Keratinocyte (primary cell): ENCODE measurements around the gene TLE6. TPM values are rescaled to one million over a fixed set of nuclear protein-coding genes. Genes with fewer than 3 reads are reported as not detected.
"Not testable (repeated sequence)": the region's sequence is repeated elsewhere in the genome, so short reads cannot be mapped to it uniquely, and the experiment has no call there.

Experiments used
- DNase-seq: peaks from one replicate; pipeline ENCODE4 v3.0.0-alpha.2; 2011; ENCODE audit warnings: low read depth, missing footprints, low spot score
- FAIRE-seq: peaks from 2 replicates; lab custom pipeline; 2011; peaks lifted over from hg19 to GRCh38; lab: Jason Lieb, UNC
- H2AFZ ChIP-seq: 2 replicates; pipeline ENCODE4 v1.6.0; 2012; ENCODE audit warnings: low read length, control low read depth, inconsistent platforms; ENCODE audit not compliant: control insufficient read depth
- H3K27ac ChIP-seq: 2 replicates; pipeline ENCODE4 v1.5.1; 2011; ENCODE audit warnings: low read length; ENCODE audit not compliant: control insufficient read depth, insufficient read depth
- H3K27me3 ChIP-seq: 3 replicates; pipeline ENCODE4 v1.6.0; 2011; ENCODE audit warnings: low read length; ENCODE audit not compliant: control insufficient read depth, insufficient read depth; ENCODE audit errors: extremely low read depth
- H3K36me3 ChIP-seq, 2 experiments: 2 replicates in 1 of 2; 3 replicates in 1 of 2; pipeline ENCODE4 v1.5.1; 2011; ENCODE audit warnings: low read length in 2 of 2, mild to moderate bottlenecking in 1 of 2; ENCODE audit not compliant: control insufficient read depth in 2 of 2, insufficient read depth in 2 of 2; ENCODE audit errors: extremely low read depth in 1 of 2
- H3K4me1 ChIP-seq: 3 replicates; pipeline ENCODE4 v1.5.1; 2011; ENCODE audit warnings: low read length; ENCODE audit not compliant: control insufficient read depth, insufficient read depth; ENCODE audit errors: extremely low read depth
- H3K4me2 ChIP-seq: 3 replicates; pipeline ENCODE4 v1.6.0; 2011; ENCODE audit warnings: low read depth, low read length; ENCODE audit not compliant: control insufficient read depth, insufficient read depth; ENCODE audit errors: extremely low read depth
- H3K4me3 ChIP-seq, 3 experiments: fragments of 200-600 bp in 1 of 3; sonication (generic) in 1 of 3; 2 replicates in 2 of 3; 3 replicates in 1 of 3; pipeline ENCODE4 v1.5.1; 2011 to 2016; ENCODE audit warnings: low read length in 3 of 3, mild to moderate bottlenecking in 3 of 3, control low read depth in 2 of 3, inconsistent platforms in 1 of 3, low read depth in 1 of 3, mixed read lengths in 1 of 3, mixed run types in 1 of 3, moderate library complexity in 1 of 3; ENCODE audit not compliant: control insufficient read depth in 2 of 3, insufficient read depth in 2 of 3; ENCODE audit errors: extremely low read depth in 1 of 3
- H3K79me2 ChIP-seq: 2 replicates; pipeline ENCODE4 v1.6.0; 2012; ENCODE audit warnings: low read length; ENCODE audit not compliant: control insufficient read depth, insufficient read depth
- H3K9ac ChIP-seq: 3 replicates; pipeline ENCODE4 v1.6.0; 2011; ENCODE audit warnings: low read length; ENCODE audit not compliant: control insufficient read depth, insufficient read depth; ENCODE audit errors: extremely low read depth
- H3K9me1 ChIP-seq: 3 replicates; pipeline ENCODE4 v1.6.0; 2011; ENCODE audit warnings: low read length; ENCODE audit not compliant: control insufficient read depth, insufficient read depth; ENCODE audit errors: extremely low read depth
- H3K9me3 ChIP-seq: 2 replicates; pipeline ENCODE4 v1.5.1; 2012; ENCODE audit warnings: low read depth, low read length; ENCODE audit not compliant: control insufficient read depth
- H4K20me1 ChIP-seq: 3 replicates; pipeline ENCODE4 v1.6.0; 2011; ENCODE audit warnings: low read length; ENCODE audit not compliant: control insufficient read depth, insufficient read depth; ENCODE audit errors: extremely low read depth
- CTCF ChIP-seq, 3 experiments: IDR thresholded peaks in 1 of 3; conservative IDR thresholded peaks in 1 of 3; optimal IDR thresholded peaks in 1 of 3; 2 replicates in 2 of 3; 3 replicates in 1 of 3; pipeline versions ENCODE3 to v1.5.1; 2011; ENCODE audit warnings: low read length in 3 of 3, mild to moderate bottlenecking in 3 of 3, moderate library complexity in 2 of 3, control low read depth in 1 of 3, inconsistent platforms in 1 of 3; ENCODE audit not compliant: insufficient read depth in 2 of 3; ENCODE audit errors: extremely low read depth in 1 of 3
- EZH2 ChIP-seq: IDR thresholded peaks from one replicate; pipeline ENCODE4 v1.6.1; 2012; ENCODE audit warnings: inconsistent platforms, mild to moderate bottlenecking, low read length, moderate library complexity
- dilution Hi-C: fragments of 300-500 bp; cut with MboI; formaldehyde crosslinking; loops from one replicate; pipeline ENCODE4 v1.7.0; 2020; ENCODE audit warnings: low sequenced_read_pairs; ENCODE audit not compliant: extremely low pct_ligation_motif_present
- polyA plus RNA-seq, 5 experiments: library from polyadenylated mRNA; depleted of rRNA in 3 of 5; stranded (reverse) in 3 of 5; stranded (forward) in 1 of 5; unstranded in 1 of 5; fragments of >200 nt; gene quantifications; 1 replicate in 1 of 5; 2 replicates in 3 of 5; 3 replicates in 1 of 5; pipeline versions ENCODE4 v1.2.1 to v1.2.3, GENCODE V29; 2011 to 2012; ENCODE audit warnings: missing spikeins in 2 of 5, low read depth in 1 of 5, low replicate concordance in 1 of 5

TLE6 gene
- polyA plus RNA-seq, 1 donor (not counting 4 experiments of a cell fraction or from before 2014, with no cell fraction given) = 1.2 TPM

- Histone ChIP-seq H3K9me3 (no peaks in the 10 kb centered on the region), H3K27ac (no peak overlapping the region), H3K79me2 (no peaks in the 10 kb centered on the region), H2AFZ (no peak overlapping the region), H3K9ac (no peak overlapping the region), H3K27me3 (no peaks in the 10 kb centered on the region), H3K36me3 (no peaks in the 10 kb centered on the region), H3K4me1 (peaks cover 2% of the 10 kb centered on the region), H4K20me1 (no peaks in the 10 kb centered on the region), H3K4me2 (no peak overlapping the region), H3K9me1 (no peaks in the 10 kb centered on the region), H3K4me3 (no peak overlapping the region)
- TF ChIP-seq CTCF (optimal IDR thresholded peaks at IDR 0.05 in 1 of 3, IDR thresholded peaks at IDR 0.05 in 1 of 3, conservative IDR thresholded peaks at IDR 0.05 in 1 of 3; ENCODE audit: extremely low read depth in 1 of 3, insufficient read depth in 2 of 3, low read length in 3 of 3) = no peak
- TF ChIP-seq EZH2 = no peak
- dilution Hi-C loops = no loop called here
- FAIRE-seq = no peak
- DNase-seq = no peak
These were observed 14.2 kb upstream of the TLE6 start for GRCh38 chr19:2963122-2963521.

GRCh38 chr19:2963631-2964030 lies 13.7 kb upstream of the TLE6 start:
- H3K9me3 ChIP-seq, H3K4me3 ChIP-seq, H3K9ac ChIP-seq, H2AFZ ChIP-seq, H3K27ac ChIP-seq, dilution Hi-C loops, FAIRE-seq, H3K4me2 ChIP-seq, DNase-seq, H3K4me1 ChIP-seq, H3K36me3 ChIP-seq, H4K20me1 ChIP-seq, H3K9me1 ChIP-seq, H3K79me2 ChIP-seq, H3K27me3 ChIP-seq: not testable (repeated sequence)

GRCh38 chr19:2964874-2965273 lies 12.5 kb upstream of the TLE6 start:
- Histone ChIP-seq H3K79me2 (no peaks in the 10 kb centered on the region), H3K4me3 (no peak overlapping the region), H3K36me3 (no peaks in the 10 kb centered on the region), H4K20me1 (no peaks in the 10 kb centered on the region), H3K9ac (no peak overlapping the region), H3K27ac (no peak overlapping the region), H3K4me1 (peaks cover 2% of the 10 kb centered on the region), H3K9me1 (no peaks in the 10 kb centered on the region), H2AFZ (no peak overlapping the region), H3K4me2 (no peak overlapping the region), H3K9me3 (no peaks in the 10 kb centered on the region), H3K27me3 (no peaks in the 10 kb centered on the region)
- DNase-seq (no peak), FAIRE-seq (no peak)
- dilution Hi-C loops = no loop called here
- no peak for TF ChIP-seq EZH2
- no peak for TF ChIP-seq CTCF (optimal IDR thresholded peaks at IDR 0.05 in 1 of 3, IDR thresholded peaks at IDR 0.05 in 1 of 3, conservative IDR thresholded peaks at IDR 0.05 in 1 of 3; ENCODE audit: extremely low read depth in 1 of 3, insufficient read depth in 2 of 3, low read length in 3 of 3)
